Measurements from ENCODE around the gene PSMD4. TPM values are rescaled to one million over a fixed set of nuclear protein-coding genes. Genes with fewer than 3 reads are reported as not detected.

The PSMD4 gene
- total and polyA plus RNA-seq, 2 of the 8 experiments (the other 6 are each of a cell fraction or from before 2014, with no cell fraction given) = 216 to 284 TPM

DNA sequence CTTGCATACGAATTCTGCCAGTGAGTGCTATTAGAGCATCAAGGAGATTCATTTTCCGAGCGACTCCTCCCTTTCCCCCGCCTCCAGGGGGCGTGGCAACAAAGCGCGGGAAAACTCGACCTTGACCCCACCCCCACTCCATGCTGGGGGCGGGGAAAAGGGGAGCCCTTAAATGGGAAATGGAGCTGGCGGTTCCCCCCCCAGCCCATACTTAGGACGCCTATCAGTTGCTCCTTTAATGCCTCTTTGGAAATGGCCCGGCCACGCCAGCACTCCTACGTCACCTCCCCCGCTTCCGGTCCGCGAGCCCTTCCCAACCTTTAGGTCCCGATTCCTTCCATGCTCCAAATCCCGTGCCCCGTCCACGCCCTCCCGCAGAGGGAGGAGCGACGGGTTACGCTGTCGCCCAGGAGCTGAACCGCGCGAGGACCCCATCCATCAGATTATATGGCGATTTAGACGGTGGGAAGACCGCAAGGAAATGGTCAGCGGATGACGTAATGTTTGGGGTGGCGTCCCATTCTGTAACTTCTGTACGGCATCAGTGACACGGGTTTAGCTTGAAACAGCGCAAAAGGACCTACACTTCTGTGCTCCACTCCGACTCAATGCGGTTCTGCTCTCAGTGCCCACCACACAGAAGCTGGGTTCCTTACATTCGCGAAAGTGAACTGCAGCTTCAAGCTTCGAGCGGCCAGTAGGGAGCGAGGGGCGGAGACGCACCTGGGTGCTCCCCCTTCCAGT lies 26.9 kb downstream of the PSMD4 start:
- peak overlapping the region; percentile 96; the same call in 1 of the 2 replicates for H2BK15ac ChIP-seq (ENCODE audit: low read length)
- H3K27me3 ChIP-seq (replicated peaks in 1 of 4; ENCODE audit: control insufficient read depth in 3 of 4, extremely low read depth in 1 of 4, insufficient read depth in 3 of 4, low read length in 3 of 4) = no peaks in the 10 kb centered on the region
- peak overlapping the region; percentile 100 for H3K18ac ChIP-seq (ENCODE audit: extremely low read depth, low read length)
- peak overlapping the region; percentile 99 for H3K27ac ChIP-seq (ENCODE audit: low read depth, low read length)
- no peak overlapping the region for H3K23ac ChIP-seq (ENCODE audit: insufficient read length)
- peak overlapping the region; percentile 99 for H2BK12ac ChIP-seq (ENCODE audit: low read depth, low read length)
- peak; percentile 93 to 98 for DNase-seq (ENCODE audit: low read depth in 1 of 2, low spot score in 2 of 2)
- peak; percentile 50 for FAIRE-seq
- peak overlapping the region; percentile 61 for H3K4ac ChIP-seq (replicated peaks; ENCODE audit: insufficient read length, low read depth, low read length)
- H3K36me3 ChIP-seq (ENCODE audit: control insufficient read depth in 2 of 4, insufficient read depth in 4 of 4, low read length in 3 of 4) = peaks cover 5 to 13% (median 8%) of the 10 kb centered on the region in 4 experiments; a peak in 7 of 8 replicates
- H3K9ac ChIP-seq (replicated peaks in 1 of 4; ENCODE audit: extremely low read depth in 1 of 4, low read depth in 3 of 4, low read length in 3 of 4) = peak overlapping the region; percentile 94 to 97 (median 96)
- H3K79me2 ChIP-seq (ENCODE audit: control insufficient read depth in 1 of 2, insufficient read depth in 2 of 2, low read length in 2 of 2) = peaks cover 0 to 29% of the 10 kb centered on the region in 2 experiments; a peak in 2 of 4 replicates
- peak overlapping the region; percentile 98 for H2BK5ac ChIP-seq (ENCODE audit: low read depth, low read length)
- peaks cover 9% of the 10 kb centered on the region for H3K23me2 ChIP-seq (ENCODE audit: low read depth, low read length)
- WGBS, 2 experiments (ENCODE audit: extremely low coverage in 1 of 2, insufficient coverage in 1 of 2, insufficient read length in 1 of 2, insufficient replicate concordance in 2 of 2, low coverage in 1 of 2, low lambda C conversion rate in 2 of 2, missing lambda C conversion rate in 1 of 2) = 1% methylated on average over 47 of the region's 48 CpGs; no CpG with 5 or more reads in 1 of the 2 experiments
- CTCF ChIA-PET (ENCODE audit: partially characterized antibody) = interaction anchor here (0.8 to 1.5 kb wide), 9 partner anchors 14 to 59 kb away, joined by 3 to 4 read pairs (median 3); no protein-coding TSS in a partner anchor
- H4K8ac ChIP-seq (ENCODE audit: extremely low read depth, insufficient read depth, low read length) = peak overlapping the region; percentile 97
- H4K5ac ChIP-seq (ENCODE audit: insufficient read length, low read depth, low read length) = peak overlapping the region; percentile 97
- peak overlapping the region; percentile 58 for H2BK120ac ChIP-seq (replicated peaks; ENCODE audit: low read depth, low read length)
- H3K56ac ChIP-seq (replicated peaks; ENCODE audit: insufficient read length, low read depth, low read length) = peak overlapping the region; percentile 71
- peak overlapping the region; percentile 73 for H2AFZ ChIP-seq (ENCODE audit: low read length)
- H3K4me3 ChIP-seq (ENCODE audit: extremely low read depth in 1 of 4, insufficient read depth in 2 of 4, low read depth in 3 of 4, low read length in 4 of 4) = peak overlapping the region; percentile 77 to 96 (median 86)
- POLR2A ChIA-PET (ENCODE audit: partially characterized antibody) = interaction anchor here (0.6 to 11.6 kb wide), 34 partner anchors 9 to 258 kb away, joined by 3 to 213 read pairs (median 5); partner anchors contain the start of genes C1orf56, LYSMD1, PI4KB and PSMB4
- peak overlapping the region; percentile 51 to 75 for H3K4me2 ChIP-seq (ENCODE audit: insufficient read depth in 1 of 2, low read depth in 2 of 2, low read length in 2 of 2)
- H3K9me3 ChIP-seq (ENCODE audit: insufficient read depth in 2 of 2, low read depth in 1 of 2, low read length in 1 of 2) = no peaks in the 10 kb centered on the region
- peaks cover 0 to 7% of the 10 kb centered on the region in 2 experiments for H4K20me1 ChIP-seq (replicated peaks in 1 of 2; ENCODE audit: control insufficient read depth in 1 of 2, insufficient read depth in 2 of 2, low read length in 2 of 2)
- peak overlapping the region; percentile 67 for H2AK5ac ChIP-seq (ENCODE audit: low read depth, low read length)
- peaks cover 5 to 9% (median 7%) of the 10 kb centered on the region in 4 experiments; a peak in 5 of 7 replicates for H3K4me1 ChIP-seq (replicated peaks in 1 of 4; ENCODE audit: control insufficient read depth in 3 of 4, insufficient read depth in 4 of 4, low read length in 3 of 4)
- H3K79me1 ChIP-seq (ENCODE audit: low read depth, low read length) = peaks cover 8% of the 10 kb centered on the region; the same call in 1 of the 2 replicates
- no peak overlapping the region for H3K14ac ChIP-seq (ENCODE audit: insufficient read length)
- H4K91ac ChIP-seq (replicated peaks; ENCODE audit: insufficient read length, low read length) = peak overlapping the region; percentile 91
- H2BK20ac ChIP-seq (ENCODE audit: low read length) = no peak overlapping the region
- TF ChIP-seq RNF2 (IDR thresholded peaks at IDR 0.05; ENCODE audit: borderline replicate concordance, low read depth, low read length, missing control alignments, poor library complexity, severe bottlenecking) (no peak), NANOG (IDR thresholded peaks at IDR 0.05; ENCODE audit: insufficient read depth, low read depth, low read length, poor library complexity, severe bottlenecking) (no peak), CBX8 (IDR thresholded peaks at IDR 0.05; ENCODE audit: borderline replicate concordance, low read depth, low read length) (no peak), NRF1 (IDR thresholded peaks at IDR 0.05; ENCODE audit: low read depth, low read length) (no peak; the same call in 1 of the 2 replicates), EP300 (IDR thresholded peaks at IDR 0.05; ENCODE audit: borderline replicate concordance in 1 of 2, low read depth in 2 of 2, low read length in 2 of 2) (no peak; a peak in 1 of 3 replicates)

All from H1 (cell line).